ENCODE measurements around the gene NOB1. TPM values are rescaled to one million over a fixed set of nuclear protein-coding genes. Genes with fewer than 3 reads are reported as not detected.

NOB1 gene
- polyA plus RNA-seq, 2 of the 4 experiments (the other 2 are of a cell fraction), result 123 to 134 TPM

DNA sequence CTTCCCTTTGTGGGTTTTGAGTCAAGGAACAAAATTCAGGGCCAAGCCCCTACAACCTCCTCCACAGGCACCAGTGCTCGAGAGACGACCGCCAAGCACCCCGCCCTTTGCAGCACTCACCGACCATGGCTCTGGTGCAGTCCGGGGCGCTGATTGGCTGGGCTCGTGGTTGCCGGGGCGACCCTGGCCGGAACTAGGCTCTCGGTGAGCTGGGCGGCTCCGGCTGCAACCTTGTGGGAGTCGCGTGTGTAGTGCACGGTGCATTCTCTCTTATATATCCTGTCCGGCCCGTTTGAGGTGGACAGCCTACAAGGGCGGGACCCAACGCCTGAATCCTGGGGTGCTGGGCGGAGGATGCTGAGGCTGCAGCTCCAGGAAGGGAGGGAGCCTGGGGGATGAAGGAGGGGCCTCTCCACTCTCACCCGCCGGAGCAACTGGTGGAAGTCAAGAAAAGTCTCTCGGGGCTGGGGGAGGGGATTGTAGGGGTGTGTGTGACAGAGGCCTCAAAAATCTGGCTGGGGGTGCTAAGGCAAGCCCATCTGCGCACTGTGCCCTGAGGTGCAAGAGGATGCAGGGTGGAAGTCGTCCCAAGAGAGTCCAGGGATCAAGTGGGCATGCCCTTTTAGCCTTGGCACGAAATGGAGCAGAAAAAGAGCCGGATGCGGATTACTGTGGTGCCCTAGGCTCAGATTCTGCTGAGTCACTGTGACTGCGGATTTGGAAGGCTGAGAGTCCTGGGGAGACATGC is 28.2 kb downstream of the NOB1 start, which contains the start of gene NQO1 (continued):
- no peak for TF ChIP-seq RCOR1 (IDR thresholded peaks at IDR 0.05; ENCODE audit: low read depth, low read length)
- no peak for TF ChIP-seq HDAC2 (IDR thresholded peaks at IDR 0.05)
- no peak for TF ChIP-seq EHMT2 (IDR thresholded peaks at IDR 0.05; ENCODE audit: low read depth)
- TF ChIP-seq CHD4 (IDR thresholded peaks at IDR 0.05; ENCODE audit: borderline replicate concordance), result no peak
- TF ChIP-seq RARB (CRISPR knock-in tag; IDR thresholded peaks at IDR 0.05), result peak; percentile 51; the same call in 1 of the 2 replicates
- TF ChIP-seq PBX3 (IDR thresholded peaks at IDR 0.05), result peak; percentile 48; the same call in 1 of the 2 replicates
- no peak for TF ChIP-seq NR3C1 (IDR thresholded peaks at IDR 0.05)
- no peak for TF ChIP-seq ZC3H11A (IDR thresholded peaks at IDR 0.05)
- TF ChIP-seq GATA3 (IDR thresholded peaks at IDR 0.05; ENCODE audit: borderline replicate concordance), result no peak
- TF ChIP-seq ZNF302 (CRISPR knock-in tag; IDR thresholded peaks at IDR 0.05), result no peak
- peak; percentile 62 to 86; a peak in 3 of 5 replicates for TF ChIP-seq EP300 (IDR thresholded peaks at IDR 0.05)
- TF ChIP-seq POLR2AphosphoS2 (conservative IDR thresholded peaks at IDR 0.05; ENCODE audit: low read length), result no peak
- TF ChIP-seq KDM5A (IDR thresholded peaks at IDR 0.05), result no peak
- no peak for TF ChIP-seq HOXB13 (CRISPR knock-in tag; IDR thresholded peaks at IDR 0.05; ENCODE audit: low read depth)
- peak; percentile 74 for TF ChIP-seq MYC (IDR thresholded peaks at IDR 0.05; ENCODE audit: borderline replicate concordance, low read length)
- TF ChIP-seq CBX2 (IDR thresholded peaks at IDR 0.05; ENCODE audit: borderline replicate concordance, low read depth), result no peak
- no peak for TF ChIP-seq KDM1A (IDR thresholded peaks at IDR 0.05; ENCODE audit: low read depth)
- peak; percentile 73 for TF ChIP-seq MAZ (IDR thresholded peaks at IDR 0.05; ENCODE audit: borderline replicate concordance, low read depth, low read length)
- TF ChIP-seq HES2 (IDR thresholded peaks at IDR 0.05), result no peak
- TF ChIP-seq, protein P1, sequence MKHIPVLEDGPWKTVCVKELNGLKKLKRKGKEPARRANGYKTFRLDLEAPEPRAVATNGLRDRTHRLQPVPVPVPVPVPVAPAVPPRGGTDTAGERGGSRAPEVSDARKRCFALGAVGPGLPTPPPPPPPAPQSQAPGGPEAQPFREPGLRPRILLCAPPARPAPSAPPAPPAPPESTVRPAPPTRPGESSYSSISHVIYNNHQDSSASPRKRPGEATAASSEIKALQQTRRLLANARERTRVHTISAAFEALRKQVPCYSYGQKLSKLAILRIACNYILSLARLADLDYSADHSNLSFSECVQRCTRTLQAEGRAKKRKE (CRISPR knock-in tag; IDR thresholded peaks at IDR 0.05; ENCODE audit: low read depth), result no peak
- peak; percentile 78; the same call in 1 of the 2 replicates for TF ChIP-seq ESRRA (IDR thresholded peaks at IDR 0.05; ENCODE audit: borderline replicate concordance, low read length)
- no peak for TF ChIP-seq FOSB (CRISPR knock-in tag; IDR thresholded peaks at IDR 0.05)
- TF ChIP-seq E2F6 (IDR thresholded peaks at IDR 0.05; ENCODE audit: borderline replicate concordance, low read depth), result no peak
- peak; percentile 91; the same call in 1 of the 2 replicates for TF ChIP-seq TFCP2L1 (CRISPR knock-in tag; IDR thresholded peaks at IDR 0.05)
- TF ChIP-seq USF2 (IDR thresholded peaks at IDR 0.05), result no peak
- TF ChIP-seq SMC3 (IDR thresholded peaks at IDR 0.05), result 0 out of 3 replicates have a peak, but pooled peaks have one; percentile 18
